D721Med (cell line): ENCODE data around the gene NOL3.

ENCODE experiments used
- DNase-seq: peaks from one replicate; pipeline ENCODE4 v3.0.0; 2011; ENCODE audit warnings: low spot score; ENCODE audit not compliant: insufficient read length
- FAIRE-seq: peaks from 2 replicates; lab custom pipeline; 2011; peaks lifted over from hg19 to GRCh38; lab: Jason Lieb, UNC
- CTCF ChIP-seq: IDR thresholded peaks from 2 replicates; pipeline ENCODE4 v1.5.1; 2012; ENCODE audit warnings: mild to moderate bottlenecking, control low read depth; ENCODE audit not compliant: insufficient read depth; ENCODE audit errors: missing control alignments

Gene NOL3

GRCh38 chr16:67202426-67202825 lies 32.1 kb downstream of the NOL3 start:
- DNase-seq, result no peak

GRCh38 chr16:67202956-67203493 lies 32.7 kb downstream of the NOL3 start:
- FAIRE-seq (no peak), DNase-seq (no peak)
- no peak for TF ChIP-seq CTCF

More at GRCh38 chr16:67202426-67202825, 32.1 kb downstream of the NOL3 start:
- FAIRE-seq, result no peak
- TF ChIP-seq CTCF, result no peak

GRCh38 chr16:67204076-67204475 lies 33.7 kb downstream of the NOL3 start:
- FAIRE-seq, result no peak

GRCh38 chr16:67206129-67206837 lies 35.9 kb downstream of the NOL3 start:
- FAIRE-seq (no peak), DNase-seq (no peak)
- TF ChIP-seq CTCF, result no peak

More at GRCh38 chr16:67204076-67204475, 33.7 kb downstream of the NOL3 start:
- no peak for DNase-seq
- TF ChIP-seq CTCF, result no peak

GRCh38 chr16:67206838-67207248 lies 36.5 kb downstream of the NOL3 start:
- no peak for DNase-seq
- no peak for TF ChIP-seq CTCF
- FAIRE-seq, result no peak

- DNase-seq, result no peak
Observed at GRCh38 chr16:67207249-67208091, 37.1 kb downstream of the NOL3 start.

More at GRCh38 chr16:67207249-67208091, 37.1 kb downstream of the NOL3 start:
- FAIRE-seq, result no peak
- no peak for TF ChIP-seq CTCF
